ENCODE results near the gene INCENP.

Gene INCENP

DNA sequence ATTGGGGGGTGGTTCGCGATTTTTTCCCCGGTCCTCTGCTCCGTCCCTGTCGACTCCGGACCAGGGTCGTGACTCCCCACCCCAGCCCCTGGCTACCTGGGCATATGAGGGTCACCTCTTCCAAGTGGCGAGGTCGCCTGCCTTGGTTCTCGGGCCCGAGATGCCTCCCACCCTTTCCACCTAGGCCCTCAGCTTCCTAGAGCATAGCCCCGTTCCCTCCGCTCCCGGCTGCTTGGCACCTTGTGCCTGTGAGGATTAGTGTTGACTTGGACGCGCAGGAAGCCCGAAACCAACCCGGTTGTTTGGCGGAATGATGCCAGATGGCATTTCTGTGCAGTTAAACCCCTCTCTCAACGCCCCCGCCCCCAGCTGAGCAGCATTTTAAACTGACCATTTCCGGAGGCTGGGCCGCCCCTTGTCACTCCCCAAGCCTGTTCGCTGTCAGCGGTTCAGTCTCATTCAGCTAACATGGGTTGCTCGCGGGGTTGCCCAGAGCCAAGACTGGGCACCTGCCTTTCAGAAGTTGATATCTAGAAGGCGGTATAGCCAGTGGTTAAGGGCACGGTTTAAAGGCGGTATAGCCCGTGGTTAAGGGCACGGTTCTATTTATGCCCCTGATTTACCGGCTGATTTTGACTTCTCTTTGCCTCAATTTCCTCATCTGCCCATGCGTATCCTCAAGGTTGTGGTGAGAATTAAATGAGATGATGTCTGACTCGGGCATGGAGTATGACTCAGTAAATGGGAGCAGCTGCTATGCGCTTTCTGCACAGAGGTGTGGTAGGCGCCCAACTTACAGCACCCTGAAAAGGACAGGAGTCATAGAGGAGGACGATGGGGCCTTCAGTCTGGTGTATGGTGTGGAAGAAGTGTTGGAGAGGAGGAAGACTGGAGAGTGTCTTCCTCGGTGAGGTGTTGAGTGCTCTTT is 639 bp downstream of the INCENP start:
- no peak for DNase-seq (ENCODE audit: low read depth, low spot score)

DNA sequence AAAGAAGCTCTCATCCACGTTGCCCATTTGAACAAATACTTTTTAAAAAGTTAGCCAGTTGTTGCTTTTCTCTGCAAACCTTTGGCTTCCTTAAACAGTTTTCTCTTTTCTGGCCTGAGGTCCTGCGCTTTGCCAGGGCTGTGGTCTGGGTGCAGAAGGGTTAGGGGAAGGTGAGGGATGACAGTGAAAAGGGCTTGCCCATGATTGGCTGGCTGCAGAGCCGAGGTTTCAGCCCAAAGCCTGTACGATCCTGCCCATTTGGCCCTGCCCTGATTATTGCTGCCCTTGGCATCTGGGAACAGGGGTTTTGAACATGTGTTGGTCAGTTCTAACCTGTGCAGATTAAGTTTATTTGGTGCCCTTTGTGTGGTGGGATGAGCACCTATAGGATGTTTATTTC is 1.5 kb downstream of the INCENP start:
- DNase-seq (ENCODE audit: low read depth, low spot score) = no peak

DNA sequence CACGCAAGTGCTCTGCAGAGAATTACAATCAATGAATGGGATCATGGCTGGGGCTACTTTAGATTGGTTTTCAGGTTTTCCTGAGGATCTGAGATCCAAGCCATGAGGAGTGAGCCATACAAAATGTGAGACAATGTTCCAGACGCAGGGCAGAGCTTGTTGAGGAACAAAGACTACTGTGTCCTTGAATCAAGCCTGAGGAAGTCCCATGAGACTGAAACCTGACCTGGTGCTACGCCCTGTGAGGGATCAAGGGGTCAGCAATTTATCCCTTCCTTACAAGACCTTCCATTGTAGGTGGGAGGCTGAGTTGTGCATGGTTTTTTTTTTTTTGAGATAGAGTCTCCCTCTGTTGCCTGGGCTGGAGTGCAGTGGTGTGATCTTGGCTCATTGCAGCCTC is 2.1 kb downstream of the INCENP start:
- DNase-seq (ENCODE audit: low read depth, low spot score) = no peak

DNA sequence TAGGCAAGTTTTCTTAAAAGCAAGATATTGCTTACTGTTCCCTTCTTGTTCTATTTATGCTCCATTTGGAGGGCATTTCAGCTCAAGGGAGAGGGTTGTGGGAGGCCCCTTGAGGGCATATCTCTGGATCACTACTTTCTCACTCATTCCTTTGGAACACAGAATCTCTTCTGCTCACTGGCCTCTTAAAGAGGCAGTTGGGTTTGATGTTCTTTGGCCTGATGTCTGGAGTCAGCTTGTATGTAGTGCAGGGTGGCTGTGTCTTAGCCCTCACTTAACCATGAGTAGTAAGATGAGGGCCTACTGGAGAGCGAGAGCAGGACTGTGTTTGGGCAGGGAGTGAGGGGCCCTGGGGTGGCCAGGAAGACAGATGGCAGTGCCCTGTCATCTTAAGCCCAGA is 3.6 kb downstream of the INCENP start:
- DNase-seq (ENCODE audit: low read depth, low spot score) = no peak

DNA sequence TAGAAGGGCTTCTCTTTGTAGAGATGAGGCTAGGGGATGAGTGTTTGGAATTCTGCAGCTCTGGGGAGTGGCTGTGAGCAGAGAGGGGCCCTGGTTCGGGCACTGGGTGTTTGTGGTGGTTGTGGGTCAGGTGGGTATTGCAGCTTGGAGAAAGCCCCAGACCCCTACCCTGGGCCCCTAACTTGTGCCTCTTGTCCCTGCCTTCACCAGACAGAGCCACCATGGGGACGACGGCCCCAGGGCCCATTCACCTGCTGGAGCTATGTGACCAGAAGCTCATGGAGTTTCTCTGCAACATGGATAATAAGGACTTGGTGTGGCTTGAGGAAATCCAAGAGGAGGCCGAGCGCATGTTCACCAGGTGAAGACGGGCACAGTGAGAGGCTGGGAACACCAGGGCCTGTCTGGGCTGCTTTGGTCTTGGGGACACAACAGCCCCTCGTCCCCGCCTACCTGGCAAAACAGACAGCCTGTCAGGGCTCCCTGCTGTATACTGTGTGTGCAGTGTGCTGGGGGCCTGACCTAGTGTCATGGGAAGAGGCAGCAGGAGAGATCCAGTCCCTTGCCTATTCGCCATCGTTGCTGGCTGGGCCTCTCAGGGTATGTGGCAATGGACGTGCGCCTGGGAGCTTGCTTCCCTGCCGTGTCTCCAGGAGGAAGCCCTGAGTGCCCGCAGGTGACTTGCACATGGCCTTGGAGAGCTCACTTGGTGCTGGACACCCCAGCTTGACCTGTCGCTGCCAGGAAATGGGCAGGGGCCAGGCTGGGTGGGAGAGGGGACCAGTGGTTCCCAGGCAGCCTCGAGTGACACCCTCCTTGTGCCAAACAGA is 4.3 kb downstream of the INCENP start:
- DNase-seq (ENCODE audit: low read depth, low spot score) = no peak

DNA sequence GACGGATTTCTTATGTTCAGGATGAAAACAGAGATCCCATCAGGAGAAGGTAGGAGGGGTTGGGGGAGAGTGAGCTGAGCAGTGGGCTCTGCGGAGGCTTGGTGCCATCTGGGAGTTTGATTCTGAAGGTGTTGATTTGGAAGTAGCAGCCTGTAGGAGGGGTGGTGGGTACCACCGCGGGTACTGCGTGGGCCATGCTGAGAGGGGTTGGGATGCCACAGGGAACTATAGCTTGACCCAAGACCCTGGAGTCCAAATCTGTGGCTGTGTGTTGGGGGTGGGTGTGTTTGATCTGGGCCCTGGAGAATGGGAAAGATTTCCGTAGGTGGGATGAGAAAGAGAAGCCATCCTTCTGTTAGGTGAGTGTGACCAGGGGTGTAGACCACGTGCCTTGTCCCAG is 5.0 kb downstream of the INCENP start:
- no peak for DNase-seq (ENCODE audit: low read depth, low spot score)

DNA sequence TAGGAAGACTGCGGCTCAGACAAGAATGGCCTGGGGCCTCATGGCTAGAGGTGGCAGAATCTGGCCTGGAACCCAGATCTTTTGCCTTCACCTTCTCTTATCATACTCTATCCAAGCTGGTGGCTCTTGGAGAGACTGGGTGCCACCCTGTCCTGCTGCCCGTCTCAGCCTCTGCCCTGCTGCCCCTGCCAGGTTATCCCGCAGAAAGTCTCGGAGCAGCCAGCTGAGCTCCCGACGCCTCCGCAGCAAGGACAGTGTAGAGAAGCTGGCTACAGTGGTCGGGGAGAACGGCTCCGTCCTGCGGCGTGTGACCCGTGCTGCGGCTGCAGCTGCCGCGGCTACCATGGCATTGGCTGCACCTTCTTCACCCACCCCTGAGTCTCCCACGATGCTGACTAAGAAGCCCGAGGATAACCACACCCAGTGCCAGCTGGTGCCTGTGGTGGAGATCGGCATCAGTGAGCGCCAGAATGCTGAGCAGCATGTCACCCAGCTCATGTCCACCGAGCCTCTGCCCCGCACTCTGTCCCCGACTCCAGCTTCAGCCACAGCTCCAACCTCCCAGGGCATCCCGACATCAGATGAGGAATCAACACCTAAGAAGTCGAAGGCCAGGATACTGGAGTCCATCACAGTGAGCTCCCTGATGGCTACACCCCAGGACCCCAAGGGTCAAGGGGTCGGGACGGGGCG is 5.9 kb downstream of the INCENP start:
- no peak for DNase-seq (ENCODE audit: low read depth, low spot score)

DNA sequence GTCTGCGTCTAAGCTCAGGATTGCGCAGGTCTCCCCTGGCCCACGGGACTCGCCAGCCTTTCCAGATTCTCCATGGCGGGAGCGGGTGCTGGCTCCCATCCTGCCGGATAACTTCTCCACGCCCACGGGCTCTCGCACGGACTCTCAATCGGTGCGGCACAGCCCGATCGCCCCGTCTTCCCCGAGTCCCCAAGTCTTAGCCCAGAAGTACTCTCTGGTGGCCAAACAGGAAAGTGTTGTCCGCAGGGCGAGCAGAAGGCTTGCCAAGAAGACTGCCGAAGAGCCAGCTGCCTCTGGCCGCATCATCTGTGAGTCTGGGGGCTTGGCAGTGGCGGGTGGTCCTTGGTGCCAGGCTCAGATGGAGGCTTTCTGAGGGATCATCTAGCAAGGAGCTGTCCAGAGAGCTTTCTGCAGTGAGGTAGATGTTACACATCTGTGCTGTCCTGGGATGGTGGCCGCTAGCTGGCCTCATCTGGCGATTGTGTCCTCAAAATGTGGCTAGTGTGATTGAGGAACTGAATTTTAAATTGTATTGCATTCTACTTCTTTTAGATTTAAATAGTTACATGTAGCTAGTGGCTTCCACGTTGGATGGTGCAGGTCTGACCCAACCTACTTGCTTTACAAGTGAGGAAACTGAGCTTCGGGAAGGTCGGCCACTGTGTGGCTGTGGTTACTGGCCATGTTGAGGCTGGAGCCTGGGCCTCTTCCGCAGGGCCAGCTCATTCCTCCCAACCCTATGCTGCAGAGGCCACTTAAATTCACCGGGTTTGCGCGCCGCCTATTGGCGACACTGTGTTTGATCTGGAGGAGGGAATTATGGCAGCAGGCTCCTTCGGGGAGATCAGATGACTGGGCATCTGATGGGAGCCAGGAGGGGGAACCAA is 6.7 kb downstream of the INCENP start:
- no peak for DNase-seq (ENCODE audit: low read depth, low spot score)

DNA sequence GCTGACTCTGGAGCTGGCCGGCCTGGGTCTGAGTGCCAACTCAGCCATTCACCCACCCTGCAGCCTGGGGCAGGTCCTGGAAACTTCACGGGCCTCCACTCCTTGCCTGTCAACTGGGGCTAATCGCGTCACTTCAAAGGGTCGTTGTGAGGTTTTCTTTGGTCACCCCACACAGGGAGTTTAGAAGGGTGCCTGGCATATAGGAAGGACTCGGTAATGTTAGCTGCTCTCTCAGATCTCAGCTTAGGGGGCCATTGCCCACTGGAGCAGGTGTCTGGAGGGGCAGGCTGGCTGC is 7.3 kb downstream of the INCENP start:
- no peak for DNase-seq (ENCODE audit: low read depth, low spot score)

DNA sequence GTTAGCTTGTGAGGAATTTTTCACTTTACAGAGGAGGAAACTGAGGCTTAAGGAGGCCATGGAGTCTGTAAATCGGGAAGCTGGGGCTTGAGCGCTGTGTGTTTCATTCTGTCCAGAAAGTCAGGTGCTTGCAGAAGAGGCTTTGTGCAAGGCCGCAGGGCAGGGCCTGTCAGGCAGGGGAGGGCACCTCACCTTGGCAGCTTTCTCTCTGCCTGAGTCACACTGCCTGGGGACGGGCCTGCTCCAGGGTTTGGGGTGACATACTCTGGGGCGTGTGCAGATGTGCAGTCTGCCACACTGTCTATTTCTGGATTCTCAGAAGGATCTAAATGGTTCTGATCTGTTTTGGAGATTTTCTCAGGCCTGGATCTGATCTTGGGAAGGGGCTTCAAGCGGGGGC is 8.4 kb downstream of the INCENP start:
- DNase-seq (ENCODE audit: low read depth, low spot score) = no peak

DNA sequence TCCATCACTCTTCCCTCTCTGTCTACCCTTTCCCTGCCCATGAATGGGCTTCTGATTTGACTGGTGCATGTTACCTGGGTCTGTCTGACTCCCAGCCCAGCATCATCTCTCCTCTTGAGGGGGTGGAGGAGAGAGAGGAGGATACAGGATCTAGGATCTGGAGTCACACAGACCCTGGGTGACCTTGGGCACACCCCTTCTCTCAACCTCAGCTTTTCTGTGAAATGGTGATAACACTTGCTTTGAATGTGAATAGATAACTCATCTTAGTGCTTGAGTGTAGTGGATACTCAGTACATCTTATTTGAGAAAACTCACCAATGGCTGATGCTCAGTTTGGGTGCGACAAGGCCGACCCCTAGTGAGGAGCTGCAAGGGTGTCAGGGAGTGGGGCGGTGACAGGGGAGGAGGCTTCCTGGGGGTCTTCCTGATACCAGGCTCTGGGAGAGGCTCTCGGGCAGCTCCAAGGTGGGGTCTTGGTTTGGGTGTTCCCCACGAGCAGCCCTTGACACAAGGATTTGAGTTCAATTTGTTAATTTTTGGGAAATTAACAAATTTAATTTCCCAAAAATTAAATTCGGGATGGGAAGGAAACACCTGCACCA is 9.0 kb downstream of the INCENP start:
- no peak for DNase-seq (ENCODE audit: low read depth, low spot score)

DNA sequence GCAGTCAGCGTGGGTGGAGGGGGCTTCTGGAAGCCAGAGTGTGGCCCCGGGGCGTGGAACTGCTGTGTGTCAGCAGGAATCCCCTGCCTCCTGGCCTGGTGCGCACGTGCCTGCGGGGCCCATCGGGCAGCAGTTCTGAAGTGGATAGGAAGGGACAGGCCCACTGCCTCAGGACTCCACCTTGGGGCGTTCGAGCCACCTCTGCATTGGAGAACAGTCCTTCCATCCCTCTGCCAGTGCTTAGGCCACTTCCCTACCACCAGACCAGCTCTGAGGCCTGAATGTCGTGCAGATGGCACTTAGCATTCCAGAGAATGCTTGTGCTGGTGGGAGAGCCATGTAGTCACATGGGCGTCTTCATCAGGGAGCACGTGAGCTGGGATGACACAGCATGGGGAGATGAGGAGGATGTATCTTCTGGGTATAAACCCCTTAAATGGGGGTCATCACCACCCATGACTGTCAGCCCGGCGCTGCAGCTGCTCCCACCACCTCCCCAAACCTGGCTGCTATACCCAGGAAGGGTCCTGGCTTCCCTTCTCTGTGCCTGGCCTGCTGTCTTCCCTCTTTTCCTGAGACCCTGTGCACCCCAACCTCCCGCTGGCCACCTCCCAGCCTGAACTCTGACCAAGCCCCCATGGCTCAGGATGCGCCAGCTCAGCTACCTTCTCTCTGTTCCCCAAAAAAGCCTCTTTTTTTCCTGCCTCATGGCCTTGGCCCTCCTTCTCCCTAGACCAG is 9.7 kb downstream of the INCENP start:
- DNase-seq (ENCODE audit: low read depth, low spot score) = no peak

DNA sequence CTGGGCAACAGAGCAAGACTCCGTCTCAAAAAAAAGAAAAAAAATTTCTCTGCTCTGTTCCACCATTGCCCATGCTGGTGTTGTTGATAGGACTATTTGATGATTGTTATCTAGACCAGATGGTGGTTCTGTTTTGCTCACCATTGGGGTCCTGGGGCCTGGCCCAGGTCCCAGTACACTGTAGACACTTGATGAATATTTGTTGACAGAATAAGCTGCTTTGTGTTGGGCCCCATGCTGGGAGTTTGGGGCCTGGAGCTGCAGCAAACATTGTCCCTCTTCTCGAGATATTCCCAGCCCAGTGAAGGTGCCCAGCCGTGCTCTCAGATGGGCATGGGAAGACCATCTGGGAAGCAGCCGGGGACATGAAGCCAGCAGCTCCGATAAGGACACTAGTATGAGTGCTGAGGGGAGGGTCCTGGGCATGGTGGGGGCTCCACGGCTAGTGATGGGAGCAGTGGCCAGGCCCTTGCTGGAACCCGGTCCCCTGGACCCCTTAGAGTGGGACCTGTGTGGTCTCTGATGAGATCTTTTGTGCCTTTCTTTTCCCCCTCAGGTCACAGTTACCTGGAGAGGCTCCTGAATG is 13.6 kb downstream of the INCENP start:
- no peak for DNase-seq (ENCODE audit: low read depth, low spot score)

DNA sequence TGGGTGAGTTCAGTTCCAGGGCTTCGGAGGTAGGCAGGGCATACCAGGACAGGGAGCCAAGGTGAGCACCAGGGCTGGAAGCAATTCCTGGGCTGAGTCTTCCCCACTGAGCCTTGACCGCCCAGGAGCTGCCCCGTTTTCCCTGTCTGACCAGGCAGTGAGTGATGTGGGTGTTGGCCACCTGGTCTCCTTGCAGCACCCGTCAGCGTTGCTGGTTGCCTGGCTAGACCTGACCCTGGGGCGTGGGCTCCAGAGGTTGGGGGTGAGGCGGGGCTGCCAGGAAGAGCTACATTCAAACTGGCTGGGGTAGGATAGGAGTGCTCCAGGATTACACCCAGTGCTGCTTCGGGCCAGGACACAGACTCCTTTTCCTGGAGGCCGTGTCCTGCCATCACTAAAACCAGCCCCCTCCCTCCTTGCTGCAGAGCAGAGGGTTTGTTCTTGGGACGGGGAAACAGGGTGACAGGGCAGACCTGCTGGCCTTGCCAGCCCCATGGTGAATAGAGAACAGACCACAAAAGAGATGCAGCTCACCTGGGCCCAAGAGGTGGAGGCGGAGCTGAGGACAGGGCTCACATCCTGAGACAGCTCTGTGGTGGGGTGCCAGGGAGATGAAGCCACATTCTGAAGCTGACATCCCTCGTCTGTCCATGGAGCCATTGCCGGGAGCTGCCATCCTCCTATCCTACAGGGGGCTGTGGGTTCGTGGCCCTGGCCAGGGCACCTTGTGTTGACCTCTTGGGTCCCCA is 14.2 kb downstream of the INCENP start:
- no peak for DNase-seq (ENCODE audit: low read depth, low spot score)

DNA sequence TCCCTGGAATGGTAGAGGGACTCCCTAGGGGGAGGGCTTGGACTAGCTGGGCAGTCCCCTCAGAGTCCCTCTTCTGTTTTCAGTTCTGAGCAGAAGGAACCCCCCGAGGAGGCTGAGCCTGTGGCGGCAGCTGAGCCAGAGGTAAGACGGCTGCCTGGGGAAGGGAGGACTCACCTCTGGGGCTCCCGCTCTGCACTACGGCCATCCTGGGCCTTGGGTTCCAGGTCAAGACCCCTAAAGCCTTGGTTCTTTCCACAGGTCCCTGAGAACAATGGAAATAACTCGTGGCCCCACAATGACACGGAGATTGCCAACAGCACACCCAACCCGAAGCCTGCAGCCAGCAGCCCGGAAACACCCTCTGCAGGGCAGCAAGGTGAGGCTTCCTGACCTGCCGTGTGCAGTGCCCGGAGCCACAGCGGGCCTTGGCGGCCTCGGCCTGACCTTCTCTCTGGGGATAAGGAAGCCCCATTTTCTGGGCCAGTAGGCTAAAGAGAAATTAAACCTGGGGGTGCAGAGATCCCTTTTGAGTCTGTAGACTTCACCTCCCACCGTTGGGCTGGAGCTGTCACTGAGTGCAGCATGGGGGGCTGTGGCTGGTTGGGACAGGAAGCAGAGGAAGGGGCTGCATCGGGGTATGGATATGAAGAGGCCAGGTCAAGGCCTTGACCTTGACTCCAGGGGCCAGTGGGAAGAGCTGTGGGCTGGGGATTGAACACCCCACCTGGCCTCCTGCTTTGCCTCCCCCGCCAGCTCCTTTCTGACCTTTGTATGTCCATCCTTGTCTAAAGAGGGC is 15.0 kb downstream of the INCENP start:
- DNase-seq (ENCODE audit: low read depth, low spot score) = no peak

DNA sequence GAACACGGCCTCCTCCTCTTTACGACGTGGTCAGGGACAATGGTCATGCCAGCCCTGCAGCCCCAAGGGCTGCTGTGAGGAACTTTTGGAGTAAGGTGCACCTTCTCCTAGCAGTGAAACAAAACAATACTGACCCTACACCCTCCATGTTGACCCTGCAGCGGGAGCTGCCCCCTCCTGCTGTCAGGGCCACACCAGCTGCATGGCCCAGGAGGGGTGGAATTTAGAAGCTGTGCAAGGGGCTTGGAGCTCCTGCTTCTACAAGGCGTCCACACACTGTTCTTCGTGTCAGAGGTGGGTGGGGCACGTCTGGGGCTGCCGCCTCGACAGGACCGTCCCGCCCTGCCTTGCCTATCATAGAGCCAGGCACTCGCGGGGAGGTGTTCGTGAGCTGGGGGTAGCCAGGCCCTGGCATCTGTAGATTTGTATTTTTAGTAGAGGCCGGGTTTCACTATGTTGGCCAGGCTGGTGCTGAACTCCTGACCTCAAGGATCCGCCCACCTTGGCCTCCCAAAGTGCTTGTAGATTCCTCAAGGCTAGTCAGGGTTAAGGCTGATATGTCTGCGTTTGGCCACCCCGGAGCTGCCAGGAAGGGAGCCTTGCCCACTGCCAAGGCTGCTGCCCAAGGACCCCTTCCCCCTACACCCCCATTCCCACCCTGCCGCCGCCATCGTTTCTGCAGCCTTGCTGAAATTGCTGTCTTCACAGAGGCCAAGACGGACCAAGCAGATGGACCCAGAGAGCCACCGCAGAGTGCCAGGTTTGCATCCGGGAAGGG is 15.9 kb downstream of the INCENP start:
- no peak for DNase-seq (ENCODE audit: low read depth, low spot score)

DNA sequence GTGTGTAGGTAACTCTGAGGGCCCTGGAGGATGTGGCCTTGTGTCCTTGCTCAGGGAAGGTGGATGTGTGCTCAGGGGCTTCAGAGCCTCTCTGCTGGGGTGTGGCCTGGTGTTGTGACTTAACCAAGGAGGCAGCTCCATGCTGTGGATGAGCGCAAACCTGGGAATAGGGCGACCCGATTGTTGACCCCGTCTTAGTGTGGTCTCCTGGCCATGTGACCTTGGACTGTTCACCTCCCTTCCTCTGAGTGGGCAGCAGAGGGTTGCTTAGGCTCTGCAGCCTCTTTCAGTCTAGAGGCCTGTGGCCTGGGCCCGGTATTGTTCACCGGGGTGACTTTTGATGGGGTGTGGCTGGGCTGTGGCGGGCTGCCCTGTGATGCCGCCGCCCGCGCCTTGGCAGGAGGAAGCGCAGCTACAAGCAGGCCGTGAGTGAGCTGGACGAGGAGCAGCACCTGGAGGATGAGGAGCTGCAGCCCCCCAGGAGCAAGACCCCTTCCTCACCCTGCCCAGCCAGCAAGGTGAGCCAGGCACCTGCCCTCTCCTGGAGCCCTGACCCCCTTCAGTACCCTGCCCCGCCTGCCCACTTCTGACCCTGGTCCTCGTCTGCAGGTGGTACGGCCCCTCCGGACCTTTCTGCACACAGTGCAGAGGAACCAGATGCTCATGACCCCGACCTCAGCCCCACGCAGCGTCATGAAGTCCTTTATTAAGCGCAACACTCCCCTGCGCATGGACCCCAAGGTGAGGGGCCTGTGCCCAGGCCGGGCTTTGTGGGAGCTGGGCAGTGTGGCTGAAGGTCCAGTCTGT is 16.7 kb downstream of the INCENP start:
- DNase-seq (ENCODE audit: low read depth, low spot score) = no peak
